Measurements from ENCODE around the gene PDIA2.

Gene PDIA2

DNA sequence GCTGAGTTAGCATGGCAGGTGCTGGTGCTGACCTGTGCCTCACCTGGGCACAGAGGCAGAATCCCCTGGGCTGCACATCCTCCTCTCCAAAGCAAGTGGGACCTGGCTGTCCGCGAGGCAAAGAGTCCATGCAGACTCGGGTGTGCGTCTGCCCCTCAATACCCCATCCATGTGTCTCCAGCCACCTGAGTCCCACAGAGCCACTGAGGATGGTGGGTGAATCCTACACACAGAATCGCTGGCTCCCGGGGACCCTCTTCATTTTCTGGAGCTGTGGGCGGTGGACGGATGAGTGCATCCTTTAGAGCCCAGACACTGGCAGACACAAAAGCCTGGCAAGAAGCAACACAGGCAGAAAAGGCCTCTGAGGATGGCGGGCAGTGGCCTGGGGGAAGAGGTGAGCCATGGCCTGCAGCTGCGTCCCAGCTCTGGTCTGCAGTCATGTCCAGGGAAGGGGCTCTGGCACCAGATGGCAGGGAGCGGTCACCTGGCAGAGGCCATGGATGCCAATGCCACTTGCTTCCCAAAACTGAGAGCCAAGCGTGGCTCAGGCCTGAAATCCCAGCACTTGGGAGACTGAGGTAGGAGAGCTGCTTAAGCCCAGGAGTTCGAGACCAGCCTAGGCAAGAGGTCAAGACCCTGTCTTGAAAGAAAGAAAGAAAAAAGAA, 39.6 kb downstream of the PDIA2 start:
- TF ChIP-seq CTCF (IDR thresholded peaks at IDR 0.05): no peak

- no peak for TF ChIP-seq CTCF (IDR thresholded peaks at IDR 0.05)
Measured at GRCh38 chr16:324201-324450, 41.2 kb downstream of the PDIA2 start.

DNA sequence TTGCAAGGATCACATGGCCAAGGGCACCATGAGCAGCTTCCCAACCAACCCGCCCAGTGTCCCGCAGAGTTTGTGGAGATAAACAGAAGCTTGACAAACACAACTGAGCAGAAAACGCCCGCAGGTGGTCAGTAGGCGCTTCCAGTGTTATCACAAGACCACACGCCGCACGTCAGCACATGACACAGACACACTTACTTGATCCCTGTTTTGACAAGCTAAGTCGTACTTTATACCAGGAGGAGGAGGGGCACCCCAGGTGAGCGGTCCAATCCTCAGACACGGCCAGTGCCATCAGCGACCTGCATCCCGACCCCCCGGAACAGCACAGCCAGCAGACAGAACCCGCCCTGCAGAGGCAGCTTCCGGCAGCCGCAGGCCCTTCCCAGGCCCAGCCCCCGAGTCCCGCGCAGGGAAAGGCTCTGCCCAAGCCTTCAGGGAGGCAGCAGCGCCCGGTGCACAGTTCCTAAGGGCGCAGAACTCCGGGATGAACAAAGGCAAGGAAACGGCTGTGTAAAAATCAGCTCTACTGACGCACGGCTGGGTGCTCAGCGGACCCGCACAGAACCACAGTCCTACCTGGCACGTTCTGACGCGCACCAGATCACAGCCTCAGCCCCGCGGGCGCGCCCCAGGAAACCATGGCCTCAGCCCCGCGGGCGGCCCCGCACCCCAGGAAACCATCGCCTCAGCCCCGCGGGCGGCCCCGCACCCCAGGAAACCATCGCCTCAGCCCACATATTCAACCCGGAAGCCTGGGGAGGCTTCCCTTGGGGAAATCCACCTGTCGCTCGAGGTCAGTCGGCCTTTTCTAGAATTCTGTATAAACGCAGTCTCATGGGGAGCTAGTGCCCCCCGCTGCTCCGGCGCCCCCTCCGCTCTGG, 41.7 kb downstream of the PDIA2 start:
- no peak for TF ChIP-seq CTCF (IDR thresholded peaks at IDR 0.05)

DNA sequence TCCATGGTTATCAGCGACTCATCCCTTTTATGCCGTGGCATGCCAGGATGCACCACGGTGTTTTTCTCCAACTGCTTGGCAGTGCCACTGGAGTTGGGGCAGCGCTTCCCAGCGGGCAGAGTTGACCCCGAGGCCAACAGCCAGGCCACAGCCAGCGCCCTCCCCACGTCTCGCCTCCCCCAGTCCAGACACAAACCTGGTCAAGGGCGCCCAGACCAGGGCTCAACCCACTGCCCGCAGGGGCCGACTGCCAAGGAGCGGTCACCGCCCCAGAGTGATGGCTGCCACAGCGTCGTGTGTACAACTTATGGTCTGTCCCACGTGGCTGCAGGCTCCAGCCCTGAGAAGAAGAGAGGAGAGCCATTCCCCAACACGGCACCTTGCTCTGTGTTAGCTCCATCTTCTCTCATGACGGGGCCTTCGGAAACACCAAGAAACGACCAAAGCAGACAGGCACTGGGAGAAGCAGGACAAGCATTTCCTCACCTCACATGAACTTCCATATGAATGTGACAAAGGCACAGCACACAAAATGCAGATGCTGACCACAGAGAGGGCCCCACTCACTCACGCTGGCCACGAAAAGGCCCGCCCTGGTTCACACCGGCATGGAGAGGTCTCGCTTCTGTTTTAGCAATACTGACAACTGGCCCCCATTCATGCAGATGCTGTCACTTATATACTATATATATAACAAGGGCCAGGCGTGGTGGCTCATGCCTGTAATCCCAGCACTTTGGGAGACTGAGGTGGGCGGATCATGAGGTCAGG, 42.6 kb downstream of the PDIA2 start:
- TF ChIP-seq CTCF (IDR thresholded peaks at IDR 0.05): no peak

DNA sequence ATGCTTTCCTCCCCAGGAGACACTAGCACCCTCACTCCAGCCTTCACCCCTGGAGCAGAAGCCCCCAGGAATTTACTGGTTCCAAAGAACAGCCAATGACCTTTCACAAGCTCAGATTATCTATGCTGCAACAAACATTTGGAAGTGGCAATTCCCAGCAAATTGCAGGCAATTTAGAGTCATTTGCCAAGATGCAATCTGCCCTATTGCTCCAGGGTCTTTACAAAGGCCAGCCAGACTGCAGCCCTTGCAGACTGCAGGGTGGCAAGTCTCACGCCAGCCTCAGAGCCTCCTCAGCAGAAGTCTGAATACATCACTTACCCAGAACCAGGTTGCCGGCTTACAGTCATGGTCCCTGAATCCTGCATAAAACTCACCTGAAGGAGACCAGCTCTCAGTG, 47.8 kb downstream of the PDIA2 start:
- no peak for TF ChIP-seq CTCF (IDR thresholded peaks at IDR 0.05)

DNA sequence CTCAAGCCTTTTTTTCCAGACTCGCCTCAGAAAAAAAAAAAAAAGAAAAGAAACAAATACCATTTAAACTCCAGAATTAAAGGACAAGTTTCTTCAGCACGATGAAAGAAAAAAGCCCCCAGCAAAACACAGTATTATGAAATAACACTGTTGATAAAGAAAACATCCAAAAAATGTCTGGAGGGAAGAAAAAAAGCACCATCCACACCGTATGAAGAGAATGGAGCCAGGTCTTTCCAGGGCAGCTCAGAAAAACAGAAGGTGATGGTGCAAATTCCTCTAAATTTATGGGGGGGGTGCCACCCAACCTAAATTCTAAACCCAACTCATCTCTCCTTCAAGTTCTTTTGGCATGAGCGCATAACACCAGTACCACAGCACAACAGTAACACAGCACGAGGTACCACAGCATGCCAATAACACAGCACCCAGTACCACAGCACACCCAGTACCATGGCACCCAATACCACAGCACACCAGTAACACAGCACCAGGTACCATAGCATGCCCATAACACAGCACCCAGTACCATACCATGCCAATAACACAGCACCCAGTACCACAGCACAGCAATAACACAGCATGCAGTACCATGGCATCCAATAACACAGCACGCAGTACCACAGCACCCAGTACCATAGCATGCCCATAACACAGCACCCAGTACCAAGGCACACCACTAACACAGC, 50.6 kb downstream of the PDIA2 start:
- no peak for TF ChIP-seq CTCF (IDR thresholded peaks at IDR 0.05)

- no peak for TF ChIP-seq CTCF (IDR thresholded peaks at IDR 0.05)
Measured at GRCh38 chr16:336269-336668, 53.3 kb downstream of the PDIA2 start.
